ENCODE data around the gene GLDN. TPM values are rescaled to one million over a fixed set of nuclear protein-coding genes. Genes with fewer than 3 reads are reported as not detected.
A peak's percentile ranks its signal among the peaks of the same experiment; 100 is the strongest.
"Not testable (repeated sequence)": the region's sequence is repeated elsewhere in the genome, so short reads cannot be mapped to it uniquely, and the experiment has no call there.

GLDN gene
- total and polyA plus RNA-seq, 5 donors: 2.3 to 10.9 (median 6.6) TPM

DNA sequence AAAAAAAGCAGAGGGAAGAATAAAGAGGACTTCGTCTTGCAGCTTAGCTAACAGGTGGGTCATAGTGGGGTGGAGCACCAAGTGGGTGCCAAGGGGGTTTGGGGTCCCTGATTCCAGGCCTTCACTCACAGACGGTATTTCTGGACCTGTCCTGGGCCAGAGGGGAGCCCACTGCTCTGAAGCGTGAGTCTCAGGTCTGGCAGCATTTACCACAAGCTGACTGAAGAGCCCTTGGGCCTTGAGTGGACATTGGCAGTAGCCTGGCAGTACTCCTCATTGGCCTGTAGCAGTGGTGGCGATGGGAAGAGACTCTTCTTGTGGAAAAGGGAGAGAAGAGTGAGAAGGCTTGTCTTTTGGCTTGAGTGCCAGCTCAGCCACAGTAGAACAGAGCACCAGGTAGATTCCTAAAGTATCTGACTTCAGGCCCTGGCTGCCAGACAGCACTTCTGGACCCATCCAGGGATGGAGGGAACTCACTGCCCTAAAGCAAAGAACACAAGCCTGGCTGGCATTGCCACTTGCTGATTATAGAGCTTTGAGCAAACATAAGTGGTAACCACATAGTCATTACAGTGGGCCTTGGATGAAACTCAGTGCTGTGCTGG is 72.9 kb downstream of the GLDN start:
- Histone ChIP-seq H3K27me3 (ENCODE audit: control insufficient read depth, insufficient read depth) (no peaks in the 10 kb centered on the region), H3K4me1 (ENCODE audit: control insufficient read depth, insufficient read depth, low read length) (no peaks in the 10 kb centered on the region), H3K9me3 (ENCODE audit: control insufficient read depth, low read length) (no peaks in the 10 kb centered on the region), H3K27ac (ENCODE audit: low read length) (no peak overlapping the region), H3K4me3 (ENCODE audit: low read length) (no peak overlapping the region)
- ATAC-seq (no peak), DNase-seq (no peak)
- WGBS: 80% methylated on average over 4 of the region's 4 CpGs
- intact Hi-C loops (cut with DNase I): no loop called here

DNA sequence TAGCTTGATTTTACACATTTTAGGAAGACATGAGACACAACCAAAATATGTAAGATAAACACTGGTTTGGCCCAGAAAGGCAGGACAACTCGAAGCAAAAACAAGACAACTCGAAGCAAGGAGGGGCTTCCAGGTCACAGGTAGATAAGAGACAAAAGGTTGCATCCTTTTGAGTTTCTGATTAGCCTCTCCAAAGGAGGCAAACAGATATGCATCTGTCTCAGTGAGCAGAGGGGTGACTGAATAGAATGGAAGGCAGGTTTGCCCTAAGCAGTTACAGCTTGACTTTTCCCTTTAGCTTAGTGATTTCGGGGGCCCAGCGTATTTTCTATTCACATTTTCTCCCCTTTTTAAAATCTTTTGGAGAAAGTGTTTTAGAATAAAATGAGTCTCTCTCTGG is 74.7 kb downstream of the GLDN start:
- Histone ChIP-seq H3K4me3 (ENCODE audit: low read length) (no peak overlapping the region), H3K9me3 (ENCODE audit: control insufficient read depth, low read length) (no peaks in the 10 kb centered on the region), H3K4me1 (ENCODE audit: control insufficient read depth, insufficient read depth, low read length) (no peaks in the 10 kb centered on the region), H3K27ac (ENCODE audit: low read length) (no peak overlapping the region), H3K27me3 (ENCODE audit: control insufficient read depth, insufficient read depth) (no peaks in the 10 kb centered on the region)
- DNase-seq (no peak), ATAC-seq (no peak)
- 51% methylated on average over 4 of the region's 4 CpGs for WGBS
- intact Hi-C loops (cut with DNase I): no loop called here

DNA sequence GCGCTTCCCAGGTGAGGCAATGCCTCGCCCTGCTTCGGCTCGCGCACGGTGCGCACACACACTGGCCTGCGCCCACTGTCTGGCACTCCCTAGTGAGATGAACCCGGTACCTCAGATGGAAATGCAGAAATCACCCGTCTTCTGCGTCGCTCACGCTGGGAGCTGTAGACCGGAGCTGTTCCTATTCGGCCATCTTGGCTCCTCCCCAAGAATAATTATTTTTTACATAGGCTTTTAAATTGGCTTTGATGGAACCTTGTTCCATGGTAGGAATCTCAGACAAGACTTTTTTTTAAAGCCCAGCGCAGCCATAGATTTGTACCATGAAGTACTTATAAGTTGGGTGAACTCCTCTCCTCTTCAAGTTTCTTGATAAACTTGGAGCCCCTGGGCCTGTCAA is 81.6 kb downstream of the GLDN start:
- WGBS: 96% methylated on average over 7 of the region's 16 CpGs
- H3K9me3 ChIP-seq (ENCODE audit: control insufficient read depth, low read length); H3K27me3 ChIP-seq (ENCODE audit: control insufficient read depth, insufficient read depth); ATAC-seq; H3K4me3 ChIP-seq (ENCODE audit: low read length); DNase-seq; H3K27ac ChIP-seq (ENCODE audit: low read length); intact Hi-C loops (cut with DNase I); H3K4me1 ChIP-seq (ENCODE audit: control insufficient read depth, insufficient read depth, low read length): not testable (repeated sequence)

DNA sequence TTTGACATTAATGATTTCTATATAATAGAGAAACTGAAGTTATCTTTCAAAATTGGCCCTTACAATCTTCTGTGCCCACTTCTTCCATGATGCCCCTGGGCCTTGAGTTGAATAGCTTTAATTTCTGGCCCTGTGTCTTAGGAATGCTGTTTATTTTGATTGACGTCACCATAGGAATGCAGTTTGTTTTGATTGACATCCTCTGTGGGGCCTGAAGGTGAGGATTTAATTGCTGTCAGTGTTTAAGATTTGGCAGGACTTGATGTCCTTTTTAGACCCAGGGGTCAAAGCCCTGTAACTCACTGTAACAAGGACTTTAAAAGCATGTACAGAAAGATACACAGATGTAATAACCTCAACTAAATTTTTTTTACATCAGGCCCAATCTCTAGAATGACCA is 83.3 kb downstream of the GLDN start:
- intact Hi-C loops (cut with DNase I): no loop called here
- Histone ChIP-seq H3K27me3 (ENCODE audit: control insufficient read depth, insufficient read depth) (no peaks in the 10 kb centered on the region), H3K9me3 (ENCODE audit: control insufficient read depth, low read length) (no peaks in the 10 kb centered on the region), H3K27ac (ENCODE audit: low read length) (no peak overlapping the region), H3K4me1 (ENCODE audit: control insufficient read depth, insufficient read depth, low read length) (no peaks in the 10 kb centered on the region), H3K4me3 (ENCODE audit: low read length) (no peak overlapping the region)
- ATAC-seq (no peak), DNase-seq (no peak)
- 56% methylated on average over 1 of the region's 1 CpG for WGBS

DNA sequence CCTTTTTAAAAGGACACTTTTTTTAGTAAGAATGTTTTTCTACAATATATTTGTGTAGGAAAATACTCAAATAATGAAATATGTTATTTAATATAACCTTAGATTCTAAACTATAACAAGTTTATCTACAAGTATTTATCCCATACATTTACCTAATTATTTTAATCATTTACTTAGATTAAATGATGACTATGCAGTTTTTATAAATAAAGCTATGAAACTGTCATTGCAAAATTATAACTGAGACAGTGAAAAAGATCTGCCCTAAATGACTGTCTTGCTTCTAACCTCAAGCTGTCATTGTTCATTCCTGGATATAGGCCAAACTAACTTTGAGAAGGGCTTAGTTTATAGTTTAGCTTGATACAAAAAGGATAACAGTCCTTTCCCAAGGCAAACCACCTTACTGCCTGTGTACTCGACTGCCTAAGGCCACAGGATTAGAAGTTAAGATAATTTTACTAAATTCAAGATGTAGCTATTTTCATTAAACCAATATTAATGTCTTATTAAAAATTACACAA is 84.1 kb downstream of the GLDN start:
- H3K4me1 ChIP-seq (ENCODE audit: control insufficient read depth, insufficient read depth, low read length): no peaks in the 10 kb centered on the region
- H3K9me3 ChIP-seq (ENCODE audit: control insufficient read depth, low read length): no peaks in the 10 kb centered on the region
- H3K27ac ChIP-seq (ENCODE audit: low read length): no peak overlapping the region
- DNase-seq (no peak), ATAC-seq (no peak)
- H3K27me3 ChIP-seq (ENCODE audit: control insufficient read depth, insufficient read depth): no peaks in the 10 kb centered on the region
- intact Hi-C loops (cut with DNase I): no loop called here
- 45% methylated on average over 1 of the region's 1 CpG for WGBS
- H3K4me3 ChIP-seq (ENCODE audit: low read length): no peak overlapping the region

DNA sequence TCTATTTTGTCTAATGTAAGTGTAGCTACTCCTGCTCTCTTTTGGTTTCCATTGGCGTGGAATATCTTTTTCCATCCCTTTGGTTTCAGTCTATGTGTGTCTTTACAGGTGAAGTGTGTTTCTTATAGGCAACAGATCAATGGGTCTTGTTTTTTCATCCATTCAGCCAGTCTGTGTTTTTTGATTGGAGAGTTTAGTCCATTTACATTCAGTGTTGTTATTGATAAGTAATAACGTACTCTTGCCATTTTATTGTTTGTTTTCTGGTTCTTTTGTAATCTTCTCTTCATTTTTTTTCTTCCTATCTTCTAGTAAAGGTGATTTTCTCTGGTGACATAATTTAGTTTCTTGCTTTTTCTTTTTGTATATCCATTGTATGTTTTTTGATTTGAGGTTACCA is 97.1 kb downstream of the GLDN start:
- ATAC-seq: no peak
- no peak overlapping the region for H3K27ac ChIP-seq (ENCODE audit: low read length)
- no peak for DNase-seq
- H3K9me3 ChIP-seq (ENCODE audit: control insufficient read depth, low read length): no peaks in the 10 kb centered on the region
- H3K27me3 ChIP-seq (ENCODE audit: control insufficient read depth, insufficient read depth): no peaks in the 10 kb centered on the region
- H3K4me3 ChIP-seq (ENCODE audit: low read length): no peak overlapping the region
- 86% methylated on average over 2 of the region's 2 CpGs for WGBS
- no peaks in the 10 kb centered on the region for H3K4me1 ChIP-seq (ENCODE audit: control insufficient read depth, insufficient read depth, low read length)
- intact Hi-C loops (cut with DNase I): no loop called here

DNA sequence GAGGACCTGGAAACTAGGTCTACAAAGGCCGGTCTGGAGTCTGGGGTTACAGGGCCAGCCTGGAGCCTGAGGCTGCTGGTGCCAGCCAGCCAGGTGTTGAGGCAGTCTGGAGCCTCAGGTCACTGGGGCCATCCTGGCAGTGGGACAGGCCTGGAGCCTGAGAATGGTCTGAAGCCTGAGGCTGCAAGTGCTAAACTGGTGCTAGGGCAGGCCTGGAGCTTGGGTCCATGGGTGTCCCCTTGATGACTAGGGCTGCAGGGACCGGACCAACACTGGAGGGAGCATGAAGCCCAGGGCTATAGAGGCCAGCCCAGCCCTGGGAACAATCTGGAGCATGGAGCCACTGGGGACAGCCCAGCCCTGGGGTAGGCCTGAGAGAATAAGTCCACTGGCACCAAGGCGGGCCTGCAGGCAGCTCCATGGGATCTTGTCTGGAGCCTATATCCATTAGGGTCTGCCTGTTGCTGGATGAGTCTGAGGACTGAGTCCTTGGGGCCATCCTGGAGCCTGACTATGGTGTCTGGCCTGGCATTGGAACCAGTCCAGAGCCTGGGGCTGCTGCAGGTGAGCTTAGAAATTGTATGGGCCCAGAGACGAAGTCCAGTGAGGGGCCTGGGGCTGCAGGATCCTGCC is 101.9 kb downstream of the GLDN start:
- WGBS: 98% methylated on average over 4 of the region's 4 CpGs
- DNase-seq (peak in 1 of 3 donors; percentile 40), ATAC-seq (peak in 1 of 2 donors; percentile 26)
- Histone ChIP-seq H3K4me1 (ENCODE audit: control insufficient read depth, insufficient read depth, low read length) (no peaks in the 10 kb centered on the region), H3K27ac (ENCODE audit: low read length) (no peak overlapping the region), H3K27me3 (ENCODE audit: control insufficient read depth, insufficient read depth) (no peaks in the 10 kb centered on the region), H3K4me3 (ENCODE audit: low read length) (no peak overlapping the region), H3K9me3 (ENCODE audit: control insufficient read depth, low read length) (no peaks in the 10 kb centered on the region)
- intact Hi-C loops (cut with DNase I): no loop called here

DNA sequence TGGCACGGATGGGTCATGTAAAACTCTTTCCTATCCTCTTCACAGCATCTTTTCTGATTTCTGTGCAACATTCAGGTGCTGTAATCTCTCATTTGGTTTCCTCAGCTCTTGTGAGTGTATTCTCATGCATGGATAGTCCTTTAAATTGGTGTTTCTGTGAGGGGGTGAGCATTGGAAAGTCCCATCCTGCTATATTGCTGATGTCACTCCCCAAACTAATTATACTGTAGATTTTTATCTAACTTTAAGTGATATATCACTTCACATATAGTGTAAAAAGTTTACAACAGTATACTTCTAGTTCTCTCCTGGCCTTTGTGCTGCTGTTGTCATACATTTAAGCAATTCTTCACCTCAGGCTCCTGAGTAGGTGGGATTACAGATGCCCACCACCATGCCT is 102.7 kb downstream of the GLDN start:
- no peak overlapping the region for H3K27ac ChIP-seq (ENCODE audit: low read length)
- DNase-seq (no peak), ATAC-seq (no peak)
- no peaks in the 10 kb centered on the region for H3K9me3 ChIP-seq (ENCODE audit: control insufficient read depth, low read length)
- WGBS: 100% methylated on average over 1 of the region's 1 CpG
- no peak overlapping the region for H3K4me3 ChIP-seq (ENCODE audit: low read length)
- intact Hi-C loops (cut with DNase I): no loop called here
- no peaks in the 10 kb centered on the region for H3K27me3 ChIP-seq (ENCODE audit: control insufficient read depth, insufficient read depth)
- H3K4me1 ChIP-seq (ENCODE audit: control insufficient read depth, insufficient read depth, low read length): no peaks in the 10 kb centered on the region

DNA sequence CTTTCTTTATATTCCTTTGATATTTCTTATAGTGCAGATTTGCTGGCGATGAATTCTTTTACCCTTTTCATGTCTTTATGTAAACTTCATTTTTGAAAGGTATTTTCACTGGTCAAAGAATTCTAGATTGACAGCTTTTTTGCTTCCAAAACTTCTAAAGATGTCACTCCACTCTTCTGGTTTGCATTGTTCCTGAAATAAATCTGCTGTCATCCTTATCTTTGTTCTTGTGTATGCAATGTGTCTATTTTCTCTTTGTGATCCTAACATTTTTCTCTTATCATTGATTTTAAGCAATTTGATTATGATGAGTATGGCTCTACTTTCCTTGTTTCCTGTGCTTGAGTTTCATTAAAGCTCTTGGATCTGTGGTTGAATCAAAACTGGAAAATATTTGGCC is 103.4 kb downstream of the GLDN start:
- no peaks in the 10 kb centered on the region for H3K9me3 ChIP-seq (ENCODE audit: control insufficient read depth, low read length)
- intact Hi-C loops (cut with DNase I): no loop called here
- no peaks in the 10 kb centered on the region for H3K4me1 ChIP-seq (ENCODE audit: control insufficient read depth, insufficient read depth, low read length)
- ATAC-seq (no peak), DNase-seq (no peak)
- H3K27me3 ChIP-seq (ENCODE audit: control insufficient read depth, insufficient read depth): no peaks in the 10 kb centered on the region
- H3K4me3 ChIP-seq (ENCODE audit: low read length): no peak overlapping the region
- WGBS: 97% methylated on average over 1 of the region's 1 CpG
- no peak overlapping the region for H3K27ac ChIP-seq (ENCODE audit: low read length)

DNA sequence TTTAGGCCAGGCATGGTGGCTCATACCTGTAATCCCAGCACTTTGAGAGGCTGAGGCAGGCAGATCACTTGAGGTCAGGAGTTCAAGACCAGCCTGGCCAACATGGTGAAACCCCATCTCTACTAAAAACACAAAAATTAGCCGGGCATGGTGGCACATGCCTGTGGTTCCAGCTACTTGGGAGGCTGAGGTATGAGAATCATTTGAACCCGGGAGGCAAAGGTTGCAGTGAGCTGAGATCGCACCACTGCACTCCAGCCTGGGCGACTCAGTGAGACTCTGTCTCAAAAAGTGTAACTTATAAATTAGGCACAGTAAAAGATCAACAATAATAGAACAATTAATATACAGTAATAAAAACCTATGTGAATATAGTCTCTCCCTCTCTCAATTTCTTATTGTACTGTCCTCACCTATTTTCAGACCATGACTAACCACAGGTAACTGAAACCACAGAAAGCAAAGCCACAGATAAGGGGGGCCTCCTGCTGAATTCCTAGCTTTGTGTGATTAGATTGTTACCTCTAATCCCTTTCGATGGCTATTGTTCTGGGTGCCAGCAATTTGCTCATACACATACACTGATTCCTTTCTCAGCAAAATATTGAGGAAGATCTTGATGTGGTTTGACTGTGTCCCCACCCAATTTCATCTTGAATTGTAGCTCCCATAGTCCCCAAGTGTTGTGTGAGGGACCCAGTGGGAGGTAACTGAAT is 104.7 kb downstream of the GLDN start:
- ATAC-seq; H3K4me3 ChIP-seq (ENCODE audit: low read length); H3K27me3 ChIP-seq (ENCODE audit: control insufficient read depth, insufficient read depth); DNase-seq; H3K4me1 ChIP-seq (ENCODE audit: control insufficient read depth, insufficient read depth, low read length); H3K9me3 ChIP-seq (ENCODE audit: control insufficient read depth, low read length); H3K27ac ChIP-seq (ENCODE audit: low read length); intact Hi-C loops (cut with DNase I): not testable (repeated sequence)
- WGBS: 97% methylated on average over 5 of the region's 5 CpGs

DNA sequence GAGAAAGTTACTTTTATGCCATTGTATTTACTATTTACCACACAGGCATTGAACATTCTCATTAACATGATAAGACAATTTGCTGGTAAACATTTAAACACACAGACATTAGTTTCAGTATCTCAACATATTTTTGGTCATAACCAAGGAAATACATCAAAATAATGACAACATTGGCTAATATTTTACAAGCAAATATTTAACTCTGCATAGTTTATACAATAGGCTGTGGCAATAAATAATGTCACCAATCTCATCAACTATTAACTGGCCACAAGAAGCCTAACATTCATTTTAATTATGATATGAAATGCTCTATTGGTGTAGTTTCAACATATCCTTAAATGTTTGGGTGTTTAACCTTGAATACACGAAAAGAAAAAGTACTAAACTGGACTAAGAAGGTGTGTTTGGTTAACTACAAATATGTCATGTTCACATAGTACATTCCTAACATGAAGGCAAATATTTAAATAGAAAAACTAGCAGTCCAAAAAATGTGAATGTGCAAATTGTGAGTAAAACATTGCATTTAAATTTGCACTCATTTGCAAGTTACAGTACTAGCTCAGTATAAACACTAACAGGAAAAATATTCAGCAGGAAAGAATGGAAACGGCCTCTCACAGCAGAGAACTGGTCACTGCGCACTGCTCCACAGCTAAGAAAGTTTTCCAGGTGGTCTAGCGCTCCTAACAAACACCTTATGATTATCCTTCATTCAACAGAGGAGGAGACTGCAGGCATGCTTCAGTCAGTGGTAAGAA is 106.6 kb downstream of the GLDN start:
- intact Hi-C loops (cut with DNase I): no loop called here
- no peak for DNase-seq
- 92% methylated on average over 4 of the region's 4 CpGs for WGBS
- Histone ChIP-seq H3K27ac (ENCODE audit: low read length) (no peak overlapping the region), H3K4me1 (ENCODE audit: control insufficient read depth, insufficient read depth, low read length) (no peaks in the 10 kb centered on the region), H3K9me3 (ENCODE audit: control insufficient read depth, low read length) (no peaks in the 10 kb centered on the region), H3K4me3 (ENCODE audit: low read length) (no peak overlapping the region), H3K27me3 (ENCODE audit: control insufficient read depth, insufficient read depth) (no peaks in the 10 kb centered on the region)
- ATAC-seq: no peak

All from right cardiac atrium (tissue), 5 donors.